Neuronal stem cell (in vitro differentiated cells): ENCODE measurements around the gene CHTF18.

ENCODE experiments used
- DNase-seq: peaks from one replicate; pipeline ENCODE4 v3.0.0-alpha.2; 2013; ENCODE audit warnings: low spot score
- H2AFZ ChIP-seq: one replicate; pipeline ENCODE4 v1.6.1; 2013; ENCODE audit warnings: mild to moderate bottlenecking, low read length, inconsistent platforms
- H2AK5ac ChIP-seq: 2 replicates; pipeline ENCODE4 v1.6.1; 2013; ENCODE audit warnings: low read depth, mild to moderate bottlenecking, inconsistent platforms, low read length, moderate library complexity, mixed read lengths
- H2BK120ac ChIP-seq: 2 replicates; pipeline ENCODE4 v1.6.1; 2013; ENCODE audit warnings: low read depth, mild to moderate bottlenecking, inconsistent platforms, low read length, moderate library complexity, mixed read lengths
- H2BK12ac ChIP-seq: one replicate; pipeline ENCODE4 v1.6.1; 2013; ENCODE audit warnings: low read length, inconsistent platforms
- H2BK15ac ChIP-seq: 2 replicates; pipeline ENCODE4 v1.6.1; 2013; ENCODE audit warnings: mild to moderate bottlenecking, low read length, inconsistent platforms, mixed read lengths
- H2BK5ac ChIP-seq: one replicate; pipeline ENCODE4 v1.6.1; 2013; ENCODE audit warnings: inconsistent platforms, mild to moderate bottlenecking, low read length, moderate library complexity
- H3K14ac ChIP-seq: one replicate; pipeline ENCODE4 v1.6.1; 2013; ENCODE audit warnings: low read length, inconsistent platforms
- H3K18ac ChIP-seq: 2 replicates; pipeline ENCODE4 v1.6.1; 2013; ENCODE audit warnings: low read length, inconsistent platforms
- H3K23ac ChIP-seq: 2 replicates; pipeline ENCODE4 v1.6.1; 2013; ENCODE audit warnings: low read depth, mild to moderate bottlenecking, mixed read lengths, low read length, inconsistent platforms; ENCODE audit not compliant: poor library complexity
- H3K27ac ChIP-seq: replicated peaks from 3 replicates; pipeline ENCODE4 v1.5.1; 2013; ENCODE audit warnings: low read length, inconsistent platforms
- H3K27me3 ChIP-seq, 3 experiments: 2 replicates each; pipeline ENCODE4 v1.6.1; 2013; ENCODE audit warnings: low read length in 3 of 3, mild to moderate bottlenecking in 2 of 3, inconsistent platforms in 1 of 3, low read depth in 1 of 3, mixed read lengths in 1 of 3, moderate library complexity in 1 of 3; ENCODE audit not compliant: control insufficient read depth in 3 of 3, insufficient read depth in 3 of 3
- H3K36me3 ChIP-seq, 2 donors: replicated peaks in 1 of 2; 2 replicates each; pipeline ENCODE4 v1.6.1; 2013; ENCODE audit warnings: low read length in 2 of 2; ENCODE audit not compliant: control insufficient read depth in 2 of 2, insufficient read depth in 2 of 2
- H3K4ac ChIP-seq: 2 replicates; pipeline ENCODE4 v1.6.1; 2013; ENCODE audit warnings: inconsistent platforms, mild to moderate bottlenecking, low read length, moderate library complexity
- H3K4me1 ChIP-seq, 2 donors: 1 replicate in 1 of 2; 2 replicates in 1 of 2; pipeline ENCODE4 v1.6.1; 2013; ENCODE audit warnings: low read length in 2 of 2, low read depth in 1 of 2; ENCODE audit not compliant: control insufficient read depth in 2 of 2, insufficient read depth in 1 of 2
- H3K4me2 ChIP-seq: one replicate; pipeline ENCODE4 v1.6.1; 2013; ENCODE audit warnings: mild to moderate bottlenecking, low read length, inconsistent platforms; ENCODE audit not compliant: insufficient read depth, poor library complexity, severe bottlenecking
- H3K4me3 ChIP-seq, 2 donors: 2 replicates each; pipeline ENCODE4 v1.5.1; 2013; ENCODE audit warnings: low read length in 2 of 2, mild to moderate bottlenecking in 2 of 2, inconsistent platforms in 1 of 2, moderate library complexity in 1 of 2
- H3K79me1 ChIP-seq: one replicate; pipeline ENCODE4 v1.6.1; 2013; ENCODE audit warnings: low read depth, mild to moderate bottlenecking, inconsistent platforms, low read length, moderate library complexity
- H3K9ac ChIP-seq: one replicate; pipeline ENCODE4 v1.6.1; 2013; ENCODE audit warnings: mild to moderate bottlenecking, low read depth, low read length, inconsistent platforms; ENCODE audit not compliant: poor library complexity
- H3K9me3 ChIP-seq, 2 donors: replicated peaks in 1 of 2; 2 replicates each; pipeline versions ENCODE3 to v1.6.1; 2013; ENCODE audit warnings: low read length in 2 of 2, mild to moderate bottlenecking in 2 of 2, inconsistent platforms in 1 of 2, low read depth in 1 of 2, mixed read lengths in 1 of 2, moderate library complexity in 1 of 2; ENCODE audit not compliant: control insufficient read depth in 2 of 2, insufficient read depth in 1 of 2
- H4K8ac ChIP-seq: one replicate; pipeline ENCODE4 v1.6.1; 2013; ENCODE audit warnings: low read depth, mild to moderate bottlenecking, inconsistent platforms, low read length, moderate library complexity
- H4K91ac ChIP-seq: one replicate; pipeline ENCODE4 v1.6.1; 2013; ENCODE audit warnings: low read length, low read depth, mild to moderate bottlenecking, inconsistent platforms; ENCODE audit not compliant: poor library complexity
- WGBS, 2 donors: extraction: QIAGEN DNeasy Blood & Tissue Kit; methylation state at CpG; one replicate each; pipeline ENCODE4 v1.1.7; 2013; ENCODE audit warnings: missing lambda C conversion rate in 2 of 2, mixed read lengths in 1 of 2; ENCODE audit not compliant: insufficient read length in 2 of 2, insufficient replicate concordance in 1 of 2; ENCODE audit errors: extremely low coverage in 2 of 2; 5-methylcytosine and 5-hydroxymethylcytosine counted together

CHTF18 gene

DNA sequence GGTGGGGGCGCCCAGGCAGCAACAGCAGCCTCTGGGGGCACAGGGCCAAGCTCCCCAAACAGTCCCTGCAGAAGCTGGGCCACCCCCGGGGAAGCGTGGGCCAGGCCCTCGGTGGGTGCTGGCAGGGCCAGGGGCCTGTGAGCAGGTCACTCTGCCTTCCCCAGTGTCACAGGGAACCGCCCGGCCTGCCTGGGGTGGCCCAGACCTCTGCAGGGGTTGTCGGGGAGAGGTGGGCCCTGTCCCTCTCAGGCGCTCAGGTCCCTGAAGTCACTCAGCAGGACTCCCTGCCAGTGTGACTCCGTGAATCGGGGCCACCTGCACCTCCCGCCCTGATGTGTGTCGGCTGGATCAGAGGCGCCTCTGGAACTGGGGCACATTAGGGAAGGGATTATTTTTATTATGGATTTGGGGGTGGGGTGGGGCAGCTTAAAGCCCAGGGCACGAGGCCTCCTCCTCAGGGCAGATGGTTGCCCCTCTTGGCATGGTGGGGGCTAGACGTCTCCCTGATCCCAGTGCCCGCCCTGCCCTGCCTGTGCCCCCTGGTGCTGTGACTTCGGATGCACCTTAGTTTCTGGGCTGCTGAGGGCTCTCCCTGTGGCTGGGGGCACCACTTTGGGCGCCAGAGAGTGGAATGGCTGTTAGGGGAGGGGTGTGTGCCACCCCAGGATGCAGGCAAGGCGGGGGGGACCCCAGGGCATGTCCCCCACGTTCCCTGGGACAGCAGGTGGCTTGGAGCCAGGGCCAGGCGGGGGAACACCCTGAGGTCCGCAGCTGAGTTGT lies 13.4 kb downstream of the CHTF18 start:
- Histone ChIP-seq H3K36me3 (peaks cover 4 to 10% of the 10 kb centered on the region in 2 donors), H3K4ac (peak overlapping the region; percentile 23), H2BK12ac (peak overlapping the region; percentile 73), H3K23ac (peak overlapping the region; percentile 29), H3K27ac (no peak overlapping the region), H2AK5ac (peak overlapping the region; percentile 89), H3K27me3 (peaks cover 0 to 40% (median 13%) of the 10 kb centered on the region in 3 experiments), H4K8ac (peak overlapping the region; percentile 65), H4K91ac (no peak overlapping the region), H3K14ac (peak overlapping the region; percentile 21), H2AFZ (no peak overlapping the region), H2BK120ac (no peak overlapping the region), H2BK15ac (peak overlapping the region; percentile 78), H3K18ac (peak overlapping the region; percentile 57), H3K4me3 (no peak overlapping the region), H3K4me1 (peaks cover 13 to 15% of the 10 kb centered on the region in 2 donors), H3K4me2 (no peak overlapping the region), H3K79me1 (peaks cover 2% of the 10 kb centered on the region), H2BK5ac (peak overlapping the region; percentile 39), H3K9ac (peak overlapping the region; percentile 21), H3K9me3 (peaks cover 0 to 2% of the 10 kb centered on the region in 2 donors)
- WGBS, 2 donors, result no CpG with 5 or more reads among the region's 22 CpGs
- no peak for DNase-seq

DNA sequence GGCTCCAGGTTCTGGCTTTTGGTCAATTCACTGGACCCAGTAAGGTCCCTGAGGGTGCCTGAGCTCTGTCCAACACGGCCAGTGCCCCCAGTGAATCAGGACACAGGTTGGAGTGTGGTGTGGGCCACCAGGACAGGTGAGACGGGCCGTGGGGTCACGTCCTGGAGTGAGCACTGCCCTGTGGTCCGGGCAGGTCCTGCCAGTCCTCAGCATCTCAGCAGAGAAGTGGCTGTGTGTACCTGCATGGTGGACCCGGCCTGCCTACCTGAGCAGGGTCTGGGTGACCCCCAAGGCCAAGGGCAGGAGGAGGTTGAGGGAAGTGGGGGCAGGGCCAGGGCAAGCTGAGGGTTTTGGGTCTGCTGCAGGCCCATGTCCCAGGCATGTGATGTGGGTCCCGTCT lies 14.0 kb downstream of the CHTF18 start:
- Histone ChIP-seq H2BK12ac (no peak overlapping the region), H3K9me3 (peaks cover 0 to 2% of the 10 kb centered on the region in 2 donors), H3K4ac (no peak overlapping the region), H2BK15ac (peak overlapping the region; percentile 88), H3K23ac (peak overlapping the region; percentile 67), H3K79me1 (peaks cover 4% of the 10 kb centered on the region), H3K4me1 (peaks cover 13 to 15% of the 10 kb centered on the region in 2 donors), H3K27me3 (peaks cover 0 to 40% (median 13%) of the 10 kb centered on the region in 3 experiments), H3K18ac (no peak overlapping the region), H2AFZ (no peak overlapping the region), H4K91ac (no peak overlapping the region), H3K4me2 (no peak overlapping the region), H3K36me3 (peaks cover 2 to 5% of the 10 kb centered on the region in 2 donors), H2BK120ac (no peak overlapping the region), H4K8ac (no peak overlapping the region), H3K4me3 (peak overlapping the region in 1 of 2 donors; percentile 61), H2BK5ac (peak overlapping the region; percentile 39), H2AK5ac (peak overlapping the region; percentile 79), H3K27ac (no peak overlapping the region), H3K14ac (peak overlapping the region; percentile 75), H3K9ac (no peak overlapping the region)
- no peak for DNase-seq
- no CpG with 5 or more reads among the region's 7 CpGs for WGBS, 2 donors

DNA sequence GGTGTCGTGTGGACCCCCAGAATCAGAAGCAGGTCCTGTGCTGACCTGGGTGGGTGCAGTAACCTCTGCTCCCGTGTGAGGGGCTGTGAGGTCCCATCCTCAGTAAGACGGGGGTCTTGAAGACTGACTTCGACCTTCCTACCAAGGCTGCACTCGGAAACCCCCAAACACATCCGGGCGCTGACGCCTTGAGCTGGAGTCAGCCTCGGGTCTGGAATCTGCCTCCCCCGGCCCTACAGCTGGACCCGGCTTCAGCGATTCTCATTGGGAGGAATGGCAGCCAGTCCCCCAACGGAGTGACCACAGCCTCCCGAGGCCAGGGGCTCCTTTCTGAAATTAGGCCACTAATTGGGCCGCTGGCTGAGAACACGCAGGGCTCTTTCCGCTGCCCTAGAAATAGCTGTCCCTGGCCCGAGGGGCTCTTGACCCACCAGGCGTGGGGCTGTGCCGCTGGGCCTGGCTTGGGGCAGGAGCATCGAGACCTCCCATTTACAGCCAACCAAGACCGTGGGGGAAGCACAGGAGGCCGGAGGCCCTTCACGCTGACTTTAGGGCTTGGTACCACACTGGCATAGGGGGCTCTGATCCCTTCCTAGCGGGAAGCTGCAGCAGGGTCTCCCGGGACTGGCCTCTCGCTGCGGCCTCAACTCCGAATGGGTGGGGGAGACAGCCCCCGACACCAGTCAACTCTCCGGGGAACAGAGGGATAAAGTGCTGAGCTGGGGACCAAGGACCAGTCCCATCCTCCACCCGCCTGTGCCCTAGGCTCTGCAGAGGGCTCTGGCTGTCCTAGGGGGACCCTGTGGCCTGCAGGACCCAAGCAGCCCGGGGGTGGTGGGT lies 14.7 kb downstream of the CHTF18 start:
- peak overlapping the region; percentile 67 for H3K23ac ChIP-seq
- H2BK5ac ChIP-seq, result no peak overlapping the region
- H3K9me3 ChIP-seq, result no peaks in the 10 kb centered on the region
- H2BK12ac ChIP-seq, result peak overlapping the region; percentile 41
- peak overlapping the region; percentile 64 for H3K18ac ChIP-seq
- no peak overlapping the region for H3K14ac ChIP-seq
- H2BK120ac ChIP-seq, result no peak overlapping the region
- H3K79me1 ChIP-seq, result peaks cover 5% of the 10 kb centered on the region
- H2AK5ac ChIP-seq, result peak overlapping the region; percentile 79
- H2AFZ ChIP-seq, result no peak overlapping the region
- no CpG with 5 or more reads among the region's 33 CpGs for WGBS, 2 donors
- H4K91ac ChIP-seq, result no peak overlapping the region
- peaks cover 13 to 15% of the 10 kb centered on the region in 2 donors for H3K4me1 ChIP-seq
- no peaks in the 10 kb centered on the region for H3K36me3 ChIP-seq
- H4K8ac ChIP-seq, result no peak overlapping the region
- no peak overlapping the region for H3K4ac ChIP-seq
- peak overlapping the region; percentile 88 for H2BK15ac ChIP-seq
- H3K27me3 ChIP-seq, result peaks cover 0 to 40% (median 13%) of the 10 kb centered on the region in 3 experiments
- H3K4me2 ChIP-seq, result no peak overlapping the region
- H3K4me3 ChIP-seq, result peak overlapping the region in 1 of 2 donors; percentile 9
- H3K9ac ChIP-seq, result no peak overlapping the region
- no peak overlapping the region for H3K27ac ChIP-seq
- DNase-seq, result no peak

DNA sequence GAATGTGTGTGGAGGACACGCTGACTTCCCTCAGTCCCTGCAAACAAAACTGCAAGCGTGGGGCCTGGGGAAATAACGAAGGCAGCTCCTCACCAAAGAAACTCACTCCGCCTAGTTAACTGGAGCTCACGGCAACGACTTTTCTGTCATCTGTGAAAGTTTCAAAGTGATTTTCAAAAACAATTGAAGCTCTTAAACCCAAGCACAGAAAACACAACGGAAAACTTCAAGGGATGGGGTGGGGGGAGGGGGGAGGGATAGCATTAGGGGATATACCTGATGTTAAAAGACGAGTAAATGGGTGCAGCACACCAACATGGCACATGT lies 15.3 kb downstream of the CHTF18 start:
- peaks cover 5% of the 10 kb centered on the region for H3K79me1 ChIP-seq
- peak overlapping the region; percentile 65 for H3K23ac ChIP-seq
- H2BK120ac ChIP-seq, result no peak overlapping the region
- no peak overlapping the region for H3K4me2 ChIP-seq
- no peak overlapping the region for H2BK5ac ChIP-seq
- H3K9ac ChIP-seq, result no peak overlapping the region
- no peak overlapping the region for H3K4ac ChIP-seq
- WGBS, 2 donors, result no CpG with 5 or more reads among the region's 8 CpGs
- no peak for DNase-seq
- peaks cover 0 to 40% (median 13%) of the 10 kb centered on the region in 3 experiments for H3K27me3 ChIP-seq
- no peak overlapping the region for H3K18ac ChIP-seq
- no peak overlapping the region for H2BK12ac ChIP-seq
- peaks cover 13 to 15% of the 10 kb centered on the region in 2 donors for H3K4me1 ChIP-seq
- no peak overlapping the region for H4K91ac ChIP-seq
- peak overlapping the region; percentile 37 for H2BK15ac ChIP-seq
- no peak overlapping the region for H3K4me3 ChIP-seq
- no peaks in the 10 kb centered on the region for H3K36me3 ChIP-seq
- H3K14ac ChIP-seq, result no peak overlapping the region
- no peak overlapping the region for H4K8ac ChIP-seq
- peaks cover 0 to 3% of the 10 kb centered on the region in 2 donors for H3K9me3 ChIP-seq
- no peak overlapping the region for H2AFZ ChIP-seq
- H2AK5ac ChIP-seq, result no peak overlapping the region
- no peak overlapping the region for H3K27ac ChIP-seq
